OCI-M2 (cell line): ENCODE data around the gene MTX1.

ENCODE experiments used
- DNase-seq: peaks from one replicate; lab custom pipeline; 2025; ENCODE audit not compliant: unreplicated experiment; lab: John Stamatoyannopoulos, UW

Gene MTX1

GRCh38 chr1:155255243-155256007 is 46.9 kb downstream of the MTX1 start, which contains the start of gene ENTREP3:
Gene ENTREP3, minus strand, starts transcription at chr1:155255483. Its CDS starts 606 bp downstream, at chr1:155254877.
- no peak for DNase-seq

DNA sequence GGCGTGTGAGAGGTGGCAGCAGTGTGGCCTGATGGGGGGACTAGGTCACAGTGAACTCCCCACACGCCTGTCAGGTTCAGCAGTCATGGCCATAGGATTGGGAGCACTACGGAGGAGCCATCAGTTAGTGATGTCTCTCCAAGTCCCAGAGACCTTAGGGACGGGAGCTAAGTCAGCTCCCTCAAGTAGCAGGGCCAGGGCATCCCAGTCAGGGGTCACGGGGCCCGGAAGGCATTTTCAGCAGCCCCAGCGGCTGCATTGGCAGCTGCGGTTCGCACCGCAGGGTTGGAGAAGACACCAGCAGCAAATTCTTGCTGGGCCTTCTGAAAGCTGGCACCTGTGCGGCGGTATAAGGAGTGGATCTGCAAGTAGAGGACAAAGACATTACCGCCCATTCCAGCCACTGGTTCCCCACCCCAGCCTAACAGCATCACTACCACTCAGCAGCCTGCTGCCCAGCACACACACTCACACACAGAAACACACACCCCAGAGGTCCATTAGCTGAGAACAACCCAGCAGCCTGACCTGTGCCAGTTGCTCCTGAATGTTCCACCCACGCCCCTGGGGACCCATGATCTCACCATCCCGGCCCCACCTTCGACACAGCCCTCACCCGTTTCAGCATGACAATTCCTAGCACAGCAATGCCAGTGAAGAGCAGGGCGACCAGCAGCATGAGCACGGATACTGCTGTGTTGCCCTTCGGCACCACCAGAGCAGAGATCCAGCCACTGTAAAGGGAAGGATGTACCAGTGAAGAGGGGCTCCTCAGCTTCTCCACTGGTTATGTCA is 47.8 kb downstream of the MTX1 start:
- DNase-seq = no peak

DNA sequence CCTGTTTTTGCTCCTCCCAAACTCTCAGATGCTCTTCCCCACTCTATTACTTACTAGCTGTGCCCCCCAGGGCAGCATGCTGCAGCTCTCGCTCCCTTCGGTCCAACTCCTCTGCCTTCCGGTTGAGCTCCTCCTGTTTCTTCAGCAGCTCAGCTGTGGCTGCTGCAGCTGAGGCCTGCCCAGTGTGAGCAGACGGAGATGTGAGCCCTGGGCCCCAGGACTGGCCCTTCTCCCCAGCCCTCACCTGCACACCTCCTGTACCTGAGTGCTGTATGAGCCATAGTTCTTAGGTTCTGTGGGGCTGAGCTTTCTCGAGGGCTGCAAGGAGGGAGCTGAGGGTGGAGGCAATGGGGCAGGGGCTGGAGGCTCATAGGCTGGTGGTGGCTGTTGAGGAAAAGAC is 51.8 kb downstream of the MTX1 start:
- no peak for DNase-seq

DNA sequence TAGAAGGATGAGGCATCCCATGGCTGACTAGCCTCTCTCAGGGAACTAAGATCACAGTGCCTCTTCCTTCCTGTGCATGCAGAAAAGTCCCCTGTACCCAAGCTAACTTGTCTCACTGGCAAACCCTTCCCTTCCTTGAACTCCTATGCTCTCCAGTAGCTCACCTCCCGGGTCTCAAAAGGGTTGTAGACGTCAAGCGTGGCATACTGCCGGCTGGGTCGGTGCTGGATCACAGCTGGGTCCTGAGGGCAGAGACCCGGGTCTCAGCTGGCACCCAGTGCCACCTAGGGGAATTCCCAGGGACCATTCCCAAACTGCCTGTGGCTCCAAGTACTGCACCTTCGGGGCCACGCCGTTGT is 53.0 kb downstream of the MTX1 start:
- DNase-seq = no peak

- DNase-seq = peak; percentile 73
Observed at GRCh38 chr1:155261852-155262673, 53.6 kb downstream of the MTX1 start, which contains the start of gene SCAMP3. Gene SCAMP3, minus strand, starts transcription at chr1:155262360. Its CDS starts 209 bp downstream, at chr1:155262151.

DNA sequence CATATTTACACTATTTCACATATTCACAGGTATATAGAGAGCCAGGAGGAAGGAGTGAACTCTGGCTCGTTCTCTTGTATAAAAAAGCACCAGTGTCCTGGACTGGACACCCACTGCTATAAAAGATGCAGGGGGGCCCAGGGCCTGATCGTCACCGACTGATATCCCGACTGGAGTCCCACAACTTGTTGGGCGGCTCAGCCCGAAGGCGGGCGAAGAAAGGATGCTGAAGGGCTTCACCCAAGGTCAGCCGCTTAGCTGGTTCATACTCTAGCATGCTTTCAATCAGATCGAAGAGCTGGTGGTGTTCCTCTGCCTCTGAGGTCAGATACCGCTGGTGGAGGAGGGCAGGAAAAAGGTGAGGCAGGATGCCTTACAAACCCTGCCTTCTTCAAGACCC is 54.6 kb downstream of the MTX1 start:
- DNase-seq = no peak
